Activated T-cell treated with anti-CD3 and anti-CD28 coated beads, Interleukin-2, amount 50 U/mL, for 1 hour (primary cell): ENCODE results near the gene LMTK3.
A peak's percentile ranks its signal among the peaks of the same experiment; 100 is the strongest.

Source experiments
- DNase-seq: peaks from one replicate; pipeline ENCODE4 v3.0.0-alpha.2; 2020

LMTK3 gene, protein sequence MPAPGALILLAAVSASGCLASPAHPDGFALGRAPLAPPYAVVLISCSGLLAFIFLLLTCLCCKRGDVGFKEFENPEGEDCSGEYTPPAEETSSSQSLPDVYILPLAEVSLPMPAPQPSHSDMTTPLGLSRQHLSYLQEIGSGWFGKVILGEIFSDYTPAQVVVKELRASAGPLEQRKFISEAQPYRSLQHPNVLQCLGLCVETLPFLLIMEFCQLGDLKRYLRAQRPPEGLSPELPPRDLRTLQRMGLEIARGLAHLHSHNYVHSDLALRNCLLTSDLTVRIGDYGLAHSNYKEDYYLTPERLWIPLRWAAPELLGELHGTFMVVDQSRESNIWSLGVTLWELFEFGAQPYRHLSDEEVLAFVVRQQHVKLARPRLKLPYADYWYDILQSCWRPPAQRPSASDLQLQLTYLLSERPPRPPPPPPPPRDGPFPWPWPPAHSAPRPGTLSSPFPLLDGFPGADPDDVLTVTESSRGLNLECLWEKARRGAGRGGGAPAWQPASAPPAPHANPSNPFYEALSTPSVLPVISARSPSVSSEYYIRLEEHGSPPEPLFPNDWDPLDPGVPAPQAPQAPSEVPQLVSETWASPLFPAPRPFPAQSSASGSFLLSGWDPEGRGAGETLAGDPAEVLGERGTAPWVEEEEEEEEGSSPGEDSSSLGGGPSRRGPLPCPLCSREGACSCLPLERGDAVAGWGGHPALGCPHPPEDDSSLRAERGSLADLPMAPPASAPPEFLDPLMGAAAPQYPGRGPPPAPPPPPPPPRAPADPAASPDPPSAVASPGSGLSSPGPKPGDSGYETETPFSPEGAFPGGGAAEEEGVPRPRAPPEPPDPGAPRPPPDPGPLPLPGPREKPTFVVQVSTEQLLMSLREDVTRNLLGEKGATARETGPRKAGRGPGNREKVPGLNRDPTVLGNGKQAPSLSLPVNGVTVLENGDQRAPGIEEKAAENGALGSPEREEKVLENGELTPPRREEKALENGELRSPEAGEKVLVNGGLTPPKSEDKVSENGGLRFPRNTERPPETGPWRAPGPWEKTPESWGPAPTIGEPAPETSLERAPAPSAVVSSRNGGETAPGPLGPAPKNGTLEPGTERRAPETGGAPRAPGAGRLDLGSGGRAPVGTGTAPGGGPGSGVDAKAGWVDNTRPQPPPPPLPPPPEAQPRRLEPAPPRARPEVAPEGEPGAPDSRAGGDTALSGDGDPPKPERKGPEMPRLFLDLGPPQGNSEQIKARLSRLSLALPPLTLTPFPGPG (N-terminal part only)

DNA sequence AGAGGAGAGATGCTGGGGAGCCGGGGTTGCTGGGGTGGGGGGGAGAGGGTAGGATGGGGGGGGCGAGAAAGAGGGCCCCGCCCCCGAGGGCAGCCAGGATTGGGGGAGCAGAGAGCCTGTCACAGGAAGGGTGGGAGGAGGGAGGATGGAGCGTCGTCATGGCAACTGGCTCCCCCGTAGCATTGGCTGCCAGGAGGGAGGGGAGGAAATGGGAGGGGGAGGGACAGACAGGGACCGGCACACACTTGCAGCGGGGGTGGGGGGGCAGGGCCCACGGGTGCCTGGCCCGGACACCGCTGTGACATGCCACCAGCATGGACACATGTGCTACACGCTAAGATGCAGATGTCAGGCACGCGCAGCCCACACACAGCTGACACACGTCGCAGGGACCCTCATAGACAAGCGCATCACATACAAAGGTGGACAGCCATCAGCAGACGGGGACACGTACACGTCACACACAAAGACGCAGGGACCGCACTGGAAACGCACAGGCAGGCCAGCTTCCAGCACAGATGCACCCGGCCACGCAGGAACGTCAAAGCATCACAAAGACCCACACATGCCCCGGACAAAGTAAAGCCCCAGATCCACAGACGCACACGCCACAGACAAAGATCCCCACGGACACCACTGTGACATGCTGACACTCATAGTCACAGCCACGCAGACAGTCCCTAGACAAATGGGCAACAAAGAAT, at the start of gene LMTK3:
TSS of gene LMTK3 (minus strand) at position 36 of the 704 bp plus-strand sequence. CDS start 259 bp downstream, outside the sequence.
- DNase-seq, result peak; percentile 79

DNA sequence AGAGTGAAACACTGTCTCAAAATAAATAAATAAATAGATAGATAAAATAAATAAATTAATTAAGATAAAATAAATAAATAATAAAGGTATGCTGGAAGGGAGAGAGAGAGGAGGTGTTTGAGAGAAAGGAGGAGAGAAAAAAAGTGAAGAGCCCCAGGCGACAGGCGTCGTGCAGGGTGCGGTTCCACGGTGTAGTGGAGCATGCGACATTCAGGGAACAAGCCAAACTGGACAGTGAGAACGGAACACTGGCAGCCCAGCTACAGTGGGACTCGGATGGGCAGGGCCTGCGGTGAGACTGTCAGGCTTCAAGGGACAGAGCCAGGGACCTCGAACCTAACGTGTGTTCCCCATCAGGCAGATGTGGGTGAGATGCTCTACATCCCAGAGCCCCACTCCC, 49.8 kb upstream of the LMTK3 start:
- DNase-seq, result no peak

DNA sequence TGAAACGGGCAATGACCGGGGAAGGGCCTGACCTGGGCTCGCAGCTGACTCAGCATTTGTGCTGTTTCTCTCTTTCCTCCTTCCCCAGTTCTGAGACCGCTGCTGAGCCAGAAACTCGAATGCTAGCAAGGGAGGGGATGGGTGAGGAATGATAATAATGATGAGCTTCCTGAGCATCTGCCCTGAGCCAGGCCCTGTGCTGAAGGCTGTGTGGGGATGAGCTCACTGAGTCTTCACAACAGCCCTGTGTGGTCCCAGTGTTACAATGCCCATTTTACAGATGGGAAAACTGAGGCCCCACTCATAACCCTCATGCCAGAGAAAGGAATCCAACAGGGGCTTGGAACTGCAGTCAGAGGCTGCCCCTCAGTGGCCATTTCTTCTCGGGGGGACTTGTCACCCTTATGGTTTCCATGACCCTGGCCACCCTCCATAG, 48.5 kb upstream of the LMTK3 start:
- DNase-seq, result no peak

DNA sequence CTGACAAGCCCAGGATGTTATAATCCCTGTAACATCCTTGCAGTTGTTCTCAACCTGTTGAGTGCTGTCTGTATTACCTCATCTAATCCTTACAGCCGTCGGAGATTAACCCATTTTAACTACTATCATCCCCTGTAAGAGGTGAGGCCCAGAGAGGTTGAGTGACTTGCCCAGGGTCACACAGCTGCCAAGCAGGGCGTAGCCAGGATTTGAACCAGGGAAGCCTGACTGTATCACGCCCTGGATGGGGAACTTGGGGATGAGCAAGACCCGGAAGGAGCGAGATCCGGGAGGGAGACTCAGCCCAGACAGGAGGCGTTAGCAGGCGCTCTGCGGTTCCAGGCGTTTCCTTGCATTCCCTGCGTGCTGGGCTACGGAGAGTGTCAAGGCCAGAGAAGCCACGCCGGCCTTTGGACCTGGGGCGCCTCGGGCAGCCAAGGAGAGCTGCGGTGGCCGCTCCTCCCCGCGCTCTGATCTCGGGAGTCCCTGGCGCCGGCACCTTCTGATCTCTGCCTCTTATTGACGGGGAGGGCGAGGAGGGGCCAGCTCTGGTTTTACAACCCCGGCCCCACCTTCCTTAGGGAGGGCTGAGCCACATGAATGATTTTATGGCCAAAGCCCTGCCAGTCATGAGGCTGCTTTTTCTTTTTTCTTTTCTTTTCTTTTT, 46.5 kb upstream of the LMTK3 start:
- no peak for DNase-seq

DNA sequence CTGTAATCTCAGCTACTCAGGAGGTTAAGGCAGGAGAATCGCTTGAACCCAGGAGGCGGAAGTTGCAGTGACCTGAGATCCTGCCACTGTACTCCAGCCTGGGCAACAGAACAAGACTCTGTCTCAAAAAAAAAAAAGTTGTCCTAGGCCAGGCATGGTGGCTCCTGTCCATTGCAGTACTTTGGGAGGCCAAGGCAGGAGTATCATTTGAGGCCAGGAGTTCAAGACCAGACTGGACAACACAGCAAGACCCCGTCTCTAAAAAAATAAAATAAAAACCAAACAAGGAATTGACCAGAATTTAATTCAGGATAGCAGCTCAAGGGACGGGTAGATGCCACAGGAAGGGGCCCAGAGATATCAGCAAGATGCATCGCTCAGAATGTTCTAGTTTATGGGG, 45.2 kb upstream of the LMTK3 start:
- no peak for DNase-seq

DNA sequence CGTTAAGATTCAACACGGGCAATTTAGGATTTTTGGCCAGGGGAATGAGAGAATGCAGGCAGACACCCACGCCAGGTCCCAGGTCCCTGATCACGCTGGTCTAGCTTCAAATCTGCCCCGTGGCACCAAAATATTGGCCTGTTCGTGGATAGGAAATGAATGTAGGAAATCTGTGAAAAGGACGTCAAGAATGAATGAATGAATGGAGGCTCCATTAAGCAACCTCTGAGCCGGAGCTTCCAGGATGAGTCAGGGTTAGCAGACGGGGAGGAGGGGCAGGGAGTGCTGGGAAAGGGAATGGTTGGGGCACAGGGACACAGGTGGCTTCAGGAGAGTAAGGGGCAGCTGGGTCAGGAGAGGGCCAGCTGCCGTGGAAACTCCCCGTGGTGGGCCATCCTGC, 44.5 kb upstream of the LMTK3 start:
- DNase-seq, result no peak

DNA sequence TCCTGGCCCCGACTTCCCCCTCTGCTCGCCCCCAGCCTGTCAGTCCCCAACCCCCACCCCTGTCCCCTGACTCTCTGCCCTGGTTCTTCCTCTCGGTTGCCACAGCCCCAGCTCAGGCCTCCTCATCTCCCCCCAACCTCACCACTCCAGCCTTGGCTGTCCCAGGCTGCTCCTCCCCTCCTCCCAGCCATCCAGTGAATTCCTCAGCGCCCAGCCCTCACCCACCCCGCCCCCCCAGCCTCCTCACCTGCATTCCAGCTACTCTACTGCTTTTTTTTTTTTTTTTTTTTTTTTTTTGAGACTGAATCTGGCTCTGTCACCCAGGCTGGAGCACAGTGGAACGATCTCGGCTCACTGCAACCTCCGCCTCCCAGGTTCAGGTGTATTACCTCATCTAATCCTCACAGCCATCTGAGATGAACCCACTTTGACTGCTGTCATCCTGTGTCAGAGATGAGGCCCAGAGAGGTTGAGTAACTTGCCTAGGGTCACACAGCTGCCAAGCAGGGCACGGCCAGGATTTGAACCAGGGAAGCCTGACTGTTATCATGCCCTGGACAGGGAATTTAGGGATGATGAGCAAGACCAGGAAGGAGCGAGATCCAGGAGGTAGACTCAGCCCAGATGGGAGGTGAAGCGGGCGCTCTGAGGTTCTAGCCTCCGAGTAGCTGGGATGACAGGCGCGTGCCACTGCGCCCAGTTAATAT, 42.9 kb upstream of the LMTK3 start:
- DNase-seq, result no peak

DNA sequence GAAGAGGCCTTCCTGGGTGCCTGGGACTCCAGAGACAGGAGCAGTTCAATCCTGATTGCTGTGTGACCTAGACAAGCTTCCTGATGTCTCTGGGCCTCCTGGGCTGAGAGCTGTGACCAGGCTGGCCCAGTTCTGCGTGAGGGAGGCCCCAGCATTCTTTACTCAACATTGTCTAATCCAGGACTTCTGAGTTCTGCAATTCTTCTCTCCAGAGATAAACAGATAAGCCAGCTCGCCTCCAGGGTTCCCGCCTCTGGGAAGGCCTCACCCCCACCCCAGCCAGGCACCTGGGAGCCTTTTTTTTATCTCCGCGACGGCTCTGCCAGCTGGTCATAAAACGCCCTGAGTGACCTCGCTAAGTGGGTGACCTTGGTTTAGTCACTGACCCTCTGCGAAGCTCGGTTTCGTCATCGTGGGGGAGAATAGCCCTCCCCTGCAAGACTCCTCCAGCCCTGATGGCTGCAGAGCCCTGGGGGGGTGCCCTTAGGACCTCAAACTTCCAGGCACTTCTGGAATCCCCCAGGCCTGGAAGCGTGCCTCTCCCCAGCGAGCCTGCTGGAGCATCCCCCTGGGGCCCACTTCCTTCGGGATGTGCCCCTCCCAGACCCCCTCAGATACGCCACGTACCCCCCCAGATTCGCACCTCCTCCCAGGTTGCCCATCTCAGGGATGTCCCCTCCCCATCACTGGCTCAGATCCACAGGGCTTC, 42.2 kb upstream of the LMTK3 start:
- no peak for DNase-seq

DNA sequence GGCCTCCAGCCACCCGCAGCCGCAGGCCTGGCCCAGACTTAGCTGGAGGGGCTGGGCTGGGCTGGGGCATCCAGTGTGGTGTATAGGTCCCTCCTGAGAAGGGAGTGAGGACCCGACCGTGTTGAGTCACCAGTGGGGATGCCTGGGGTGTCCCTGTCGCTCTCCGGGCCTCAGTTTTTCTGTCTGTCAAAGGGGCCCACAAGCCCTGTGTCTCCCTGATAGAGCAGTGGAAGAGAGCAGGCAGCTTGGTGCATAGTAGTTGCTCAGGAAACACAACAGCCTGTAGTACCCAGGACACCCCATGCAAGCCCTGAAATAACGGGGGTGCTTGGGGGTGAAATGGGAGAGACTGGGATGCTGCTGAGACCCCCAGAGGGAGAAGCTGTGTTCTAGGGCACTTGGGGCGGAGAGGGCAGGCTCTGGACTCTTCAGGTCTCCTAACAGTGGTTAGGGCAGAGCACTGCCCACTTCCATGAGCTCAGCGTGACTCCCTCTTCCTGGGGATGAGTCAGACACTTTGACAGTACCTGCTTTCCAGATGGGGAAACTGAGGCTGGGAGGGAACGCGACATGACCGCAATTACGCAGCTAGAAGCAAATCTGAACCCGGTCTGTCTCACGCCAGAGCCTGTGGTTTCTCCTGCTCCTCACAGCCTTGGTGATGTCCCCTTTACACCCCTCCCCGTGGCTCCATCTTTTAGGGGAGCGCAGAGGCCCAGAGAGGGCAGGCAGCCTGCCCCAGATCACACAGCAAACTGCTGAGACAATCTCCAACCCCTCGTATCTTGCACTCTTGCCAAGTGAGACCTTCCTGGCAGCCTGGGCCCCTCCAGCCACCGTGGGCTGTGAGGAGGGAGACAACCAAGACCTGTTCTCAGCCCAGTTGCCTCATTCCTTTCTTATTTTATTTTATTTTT, 41.0 kb upstream of the LMTK3 start:
- DNase-seq, result no peak

DNA sequence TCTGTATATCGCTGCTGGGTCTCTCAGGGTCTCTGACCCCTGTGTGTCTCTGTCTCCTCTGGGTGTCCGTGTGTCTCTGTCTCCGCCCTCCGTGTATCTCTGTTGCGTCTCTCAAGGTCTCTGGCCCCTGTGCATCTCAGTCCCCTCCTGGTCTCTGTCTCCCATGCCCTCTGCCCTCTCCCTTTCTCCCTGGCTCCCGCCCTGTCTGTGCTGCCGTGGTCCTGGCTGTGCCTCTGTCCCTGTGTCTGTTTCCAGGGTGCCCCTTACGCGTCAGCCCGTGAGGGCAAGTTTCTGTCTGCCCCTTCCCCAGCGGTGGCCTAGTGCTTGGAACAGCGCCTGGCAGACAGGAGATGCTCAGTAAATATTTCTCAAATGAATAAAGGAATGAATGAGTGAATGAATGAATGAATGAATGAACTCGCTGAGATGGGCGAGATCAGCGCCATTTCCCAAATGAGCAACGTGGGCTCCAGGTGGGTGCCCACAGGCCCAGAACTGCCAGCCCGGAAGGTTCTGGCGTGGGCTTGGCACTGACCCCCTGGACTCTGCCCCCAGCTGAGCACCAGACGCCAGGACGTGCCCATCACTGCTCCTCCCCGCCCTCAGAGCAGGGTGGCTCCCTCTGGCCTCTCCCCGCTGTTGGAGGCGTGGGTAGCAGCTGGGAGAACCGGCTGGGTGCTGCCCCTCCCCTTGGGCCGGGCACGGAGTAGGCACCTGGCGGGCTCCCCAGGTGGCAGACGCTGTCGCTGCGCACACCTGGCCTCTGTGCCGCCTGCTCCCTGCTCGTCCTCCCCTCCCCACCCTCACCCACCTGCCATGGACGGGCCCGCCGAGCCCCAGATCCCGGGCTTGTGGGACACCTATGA, 40.0 kb upstream of the LMTK3 start, which contains the start of gene SULT2B1:
TSS of gene SULT2B1 (plus strand) at position 736 of the 866 bp plus-strand sequence. CDS start at position 817, 81 bp downstream.
- no peak for DNase-seq

DNA sequence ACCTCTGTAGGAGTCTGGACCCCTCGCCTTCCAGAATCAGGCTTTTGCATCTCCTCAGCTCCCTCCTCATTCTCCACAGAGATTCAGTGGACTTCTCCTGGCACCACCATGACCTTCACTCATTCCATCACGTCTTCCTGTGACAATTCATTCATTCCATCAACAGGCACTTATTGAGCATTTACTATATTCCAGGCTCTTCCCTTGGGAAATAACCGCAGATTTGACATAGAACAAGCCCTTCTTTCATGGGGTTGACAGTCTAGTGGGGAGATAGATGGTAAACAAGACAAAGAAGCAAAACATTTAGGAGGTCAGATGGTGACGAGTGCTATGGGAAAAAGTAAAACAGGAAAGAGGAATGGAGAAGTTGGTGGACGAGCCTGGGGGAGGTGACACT, 37.7 kb upstream of the LMTK3 start:
- no peak for DNase-seq

DNA sequence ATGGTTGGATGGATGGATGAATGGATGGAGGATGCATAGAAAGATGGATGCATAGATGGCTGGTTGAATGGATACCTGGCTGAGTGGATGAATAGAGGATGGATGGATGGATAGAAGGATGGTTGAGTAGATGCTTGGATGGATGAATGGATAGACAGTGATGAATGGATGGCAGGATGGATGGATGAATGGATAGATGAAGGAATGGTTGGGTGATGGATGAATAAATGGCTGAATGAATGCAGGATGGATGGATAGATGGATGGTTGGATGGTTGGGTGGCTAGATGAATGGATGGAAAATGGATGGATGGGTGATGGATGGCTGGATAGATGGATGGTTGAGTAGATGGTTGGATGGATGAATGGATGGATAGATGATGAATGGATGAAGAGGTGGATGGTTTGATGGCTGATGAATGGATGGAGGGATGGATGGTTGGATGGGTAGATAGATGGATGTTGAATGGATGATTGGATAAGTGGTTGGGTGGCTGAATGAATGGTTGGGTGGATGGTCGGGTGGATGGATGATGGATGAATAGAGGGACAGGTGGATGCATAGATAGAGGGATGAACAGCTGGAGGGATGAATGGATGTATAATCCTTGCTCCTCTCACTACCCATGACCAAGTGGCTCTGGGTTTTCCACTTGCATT, 36.7 kb upstream of the LMTK3 start:
- no peak for DNase-seq

DNA sequence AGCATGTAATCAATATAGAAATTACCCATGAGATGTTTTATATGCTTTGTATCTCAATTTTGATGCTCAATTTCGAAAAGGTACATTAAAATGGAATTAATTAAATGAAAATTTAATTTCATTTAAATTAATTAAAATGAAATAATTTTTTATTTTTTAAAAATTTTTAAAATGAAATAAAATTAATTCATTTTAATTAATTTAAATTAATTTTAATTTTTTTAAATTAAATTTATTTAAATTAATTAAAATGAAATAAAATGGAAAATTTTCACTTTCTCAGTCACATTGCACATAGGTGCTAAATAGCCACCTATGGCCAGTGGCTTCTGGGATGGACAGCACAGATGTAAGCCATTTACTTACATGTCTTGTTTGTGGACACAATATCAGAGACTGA, 36.1 kb upstream of the LMTK3 start:
- DNase-seq, result no peak

DNA sequence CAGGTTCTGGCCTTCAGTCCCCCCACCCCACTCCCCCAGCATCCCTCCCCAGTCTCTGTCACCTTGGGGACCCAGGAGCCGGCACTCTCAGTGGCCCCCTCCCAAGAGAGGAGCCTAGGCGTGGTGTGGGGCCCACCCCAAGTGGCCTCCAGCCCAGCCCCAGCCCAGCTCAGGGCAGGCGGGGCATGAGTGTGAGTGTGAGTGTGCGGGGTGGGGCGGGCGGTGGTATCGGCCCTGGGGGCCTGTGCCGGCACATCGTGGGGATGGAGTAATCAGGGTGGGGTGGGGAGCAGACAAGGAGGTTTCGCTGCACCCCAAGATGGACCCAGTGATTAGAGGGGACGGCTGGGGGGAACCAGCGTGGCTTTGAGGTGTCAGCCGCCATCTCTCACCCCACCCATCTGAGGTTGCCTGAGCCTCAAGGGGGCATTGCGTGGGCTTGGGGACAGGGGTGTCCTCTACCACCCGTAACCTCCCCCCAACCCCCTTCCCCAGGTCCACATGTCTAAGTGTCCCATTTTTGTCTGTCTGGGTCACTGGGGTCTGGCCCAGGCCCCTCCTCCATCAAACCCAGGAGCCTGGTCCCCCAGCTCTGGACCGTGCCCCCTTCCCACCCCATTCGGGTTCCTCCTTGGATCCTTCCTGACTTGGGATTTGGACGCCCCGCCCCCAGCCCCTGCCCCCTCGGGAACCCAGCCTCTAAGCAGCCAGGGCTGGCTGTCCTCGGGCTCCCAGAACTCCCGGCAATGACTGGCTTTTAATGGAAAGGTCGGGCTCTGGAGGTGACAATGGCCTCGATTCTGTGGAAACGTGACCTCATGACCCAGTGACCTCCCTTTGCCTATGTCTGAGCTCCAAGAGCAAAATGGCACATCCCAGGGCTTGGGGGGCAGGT, 33.5 kb upstream of the LMTK3 start:
- DNase-seq, result no peak

DNA sequence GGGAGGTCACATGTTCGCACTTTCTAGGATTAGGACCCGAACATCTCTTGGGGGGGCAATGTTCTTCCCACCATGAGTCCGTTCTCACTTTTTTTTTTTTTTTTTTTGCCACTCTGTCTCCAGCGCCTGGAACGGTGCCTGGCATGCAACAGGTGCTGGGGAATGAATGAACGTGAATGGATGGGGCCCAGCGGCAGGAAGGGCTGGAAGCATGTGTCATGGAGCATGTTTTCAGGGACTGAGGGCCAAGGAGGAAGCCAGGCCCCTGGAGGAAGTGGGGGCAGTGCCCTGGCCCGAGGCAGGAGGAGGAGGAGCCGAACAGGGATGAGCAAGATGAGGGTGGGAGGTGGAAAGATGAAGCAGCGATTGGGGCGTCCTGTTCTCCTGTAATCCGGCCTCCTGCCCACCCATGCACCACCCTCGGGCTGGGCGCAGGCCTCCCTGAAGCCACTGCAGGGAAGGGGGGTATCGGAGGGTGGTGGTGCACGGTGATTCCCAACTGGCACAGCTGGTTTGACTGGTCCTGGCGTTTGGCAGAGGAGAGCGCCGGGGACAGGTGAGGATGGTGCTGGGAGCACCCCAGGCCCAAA, 31.6 kb upstream of the LMTK3 start:
- no peak for DNase-seq

DNA sequence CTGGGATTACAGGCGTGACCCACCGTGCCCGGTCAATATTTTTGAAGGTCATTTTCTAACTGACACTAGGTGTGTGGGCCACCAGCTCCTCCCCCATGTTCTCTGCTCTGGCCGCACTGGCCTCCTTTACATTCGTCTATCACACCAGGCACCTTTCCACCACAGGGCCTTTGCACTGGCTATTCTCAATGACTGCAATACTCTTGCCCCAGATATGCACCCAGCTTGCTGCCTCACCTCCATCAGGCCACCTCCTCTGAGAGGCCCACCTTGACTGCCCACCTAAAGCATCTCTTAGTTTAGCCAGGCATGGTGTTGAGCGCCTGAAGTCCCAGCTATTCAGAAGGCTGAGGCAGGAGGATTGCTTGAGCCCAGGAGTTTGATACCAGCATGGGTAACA, 30.2 kb upstream of the LMTK3 start:
- DNase-seq, result no peak
